Heart left ventricle (tissue), 16 donors: ENCODE data around the gene PEAK1. TPM values are rescaled to one million over a fixed set of nuclear protein-coding genes. Genes with fewer than 3 reads are reported as not detected.
A peak's percentile ranks its signal among the peaks of the same experiment; 100 is the strongest.

ENCODE experiments used
- ATAC-seq, 4 donors: fragments of 200-7000 bp; cut with Tn5 transposase; one replicate each; pipeline ENCODE4 v1.9.1; 2020 to 2022; ENCODE audit warnings: moderate library complexity in 4 of 4, mild to moderate bottlenecking in 3 of 4, moderate number of reproducible peaks in 1 of 4
- DNase-seq, 5 donors: peaks; one replicate each; pipeline ENCODE4 v3.0.0-alpha.2; 2020
- H3K27ac ChIP-seq, 12 donors: fragments of 200-600 bp; sonication (generic) in 4 of 12; one replicate each; pipeline versions ENCODE4 v1.5.0 to v1.8.0; 2016 to 2022; ENCODE audit warnings: mild to moderate bottlenecking in 2 of 12
- H3K27me3 ChIP-seq, 9 donors: fragments of 200-600 bp; sonication (generic) in 2 of 9; one replicate each; pipeline versions ENCODE4 v1.5.1 to v1.8.0; 2016 to 2022; ENCODE audit warnings: mild to moderate bottlenecking in 3 of 9
- H3K36me3 ChIP-seq, 9 donors: fragments of 200-600 bp; sonication (generic) in 2 of 9; one replicate each; pipeline versions ENCODE4 v1.5.0 to v1.8.0; 2018 to 2022; ENCODE audit warnings: mild to moderate bottlenecking in 2 of 9
- H3K4me1 ChIP-seq, 12 donors: fragments of 200-600 bp; sonication (generic) in 4 of 12; one replicate each; pipeline versions ENCODE4 v1.5.0 to v1.8.0; 2016 to 2022; ENCODE audit warnings: mild to moderate bottlenecking in 3 of 12
- H3K4me3 ChIP-seq, 12 donors: fragments of 200-600 bp; sonication (generic) in 4 of 12; one replicate each; pipeline versions ENCODE4 v1.5.0 to v1.8.0; 2017 to 2022; ENCODE audit warnings: mild to moderate bottlenecking in 9 of 12, moderate library complexity in 4 of 12
- H3K9me3 ChIP-seq, 12 donors: fragments of 200-600 bp; sonication (generic) in 4 of 12; one replicate each; pipeline versions ENCODE4 v1.5.0 to v1.8.0; 2016 to 2022; ENCODE audit warnings: mild to moderate bottlenecking in 1 of 12
- POLR2A ChIP-seq, 2 donors: fragments of 450-650 bp; IDR thresholded peaks; one replicate each; pipeline ENCODE4 v1.6.1; 2017; ENCODE audit warnings: antibody characterized with exemption in 2 of 2, mild to moderate bottlenecking in 2 of 2, moderate library complexity in 2 of 2
- WGBS, 4 donors: extraction: QIAGEN DNeasy Blood & Tissue Kit in 2 of 4; methylation state at CpG; one replicate each; pipeline versions ENCODE4 v1.1.5 to v1.1.7; 2013 to 2018; 5-methylcytosine and 5-hydroxymethylcytosine counted together
- intact Hi-C, 10 donors: fragments of 100-400 bp; cut with DNase I; formaldehyde crosslinking; loops; one replicate each; pipeline versions ENCODE4 v1.11.1 to v1.14.2; 2022
- polyA plus RNA-seq, 2 donors: library from polyadenylated mRNA; stranded (reverse); fragments of 200-250 nt; gene quantifications; one replicate each; pipeline ENCODE4 v1.2.3, GENCODE V29; 2013
- total RNA-seq, 9 donors: library from RNA; depleted of rRNA in 2 of 9; stranded (reverse); fragments of >200 nt in 2 of 9; fragmentation: NEBNext Ultra II Directional in 3 of 9; extraction: Animal tissue kit (Norgen Biotek cat#: 25700) in 3 of 9; gene quantifications; one replicate each; pipeline versions ENCODE4 v1.1.0 to v1.2.4, GENCODE V29; 2016 to 2023
- TF ChIP-seq, protein P1 (sequence below), 12 donors: fragments of 200-600 bp; sonication (generic) in 4 of 12; IDR thresholded peaks; one replicate each; pipeline versions ENCODE4 v1.5.0 to v1.8.0; 2018 to 2022; ENCODE audit warnings: antibody characterized with exemption in 12 of 12, mild to moderate bottlenecking in 5 of 12
- donor health status: ischemic (EF 13 %, LVEDD 7.1; RV severe dilation, severe dysfunction).
- donor health status: healthy with polysubstance abuse.
- donor health status: DM: no; HTN: yes; CAD: no.
- donor health status: DM: no; HTN: no; CAD: no.
- donor health status: ischemic (EF 25% LVEDD 6.9; RV normal size, moderate dysfunction).
- donor health status: ischemic (EF 25% LVEDD 5.7; RV mildly dilated, moderate dysfunction).
- donor health status: healthy.
- donor health status: DM: yes; HTN: yes; CAD: no.
- donor health status: ischemic (EF 35%, LVEDD 5.7; RV mildly dilated, moderate dysfunction).
- donor health status: nonischemic (EF 11% LVEDD 7.7; RV severe dilation, severe dysfunction).
- donor health status: DM: yes; HTN: yes; CAD: no.
- donor health status: PGD.
- donor health status: ischemic (EF 29% LVEDD 5.4; RV normal size, mild dysfunction).
- donor health status: nonischemic (EF 23%, LVEDD 6.1; RV moderate dilation, normal function).

The PEAK1 gene
- total and polyA plus RNA-seq, 11 donors = 12.8 to 139 (median 86.3) TPM

DNA sequence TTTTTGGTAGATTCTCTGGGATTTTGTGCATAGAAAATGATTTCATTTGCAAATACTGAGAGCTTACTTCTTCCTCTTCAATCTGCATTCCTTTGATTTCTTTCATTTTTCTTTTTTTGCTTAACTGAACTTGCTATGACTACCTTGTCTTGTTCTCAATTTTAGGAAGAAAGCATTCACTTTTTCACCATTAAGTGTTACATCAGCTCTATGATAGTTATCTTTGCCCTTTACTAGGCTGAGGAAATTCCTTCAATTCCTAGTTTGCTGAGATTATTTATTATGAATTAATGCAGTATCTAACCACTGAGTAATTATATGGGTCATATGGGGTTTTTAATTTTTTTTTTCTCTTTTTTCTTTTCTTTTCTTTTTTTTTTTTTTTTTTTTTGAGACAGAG, 172.8 kb downstream of the PEAK1 start:
- Histone ChIP-seq H3K4me3 (no peak overlapping the region), H3K36me3 (peaks cover 0 to 64% (median 39%) of the 10 kb centered on the region in 9 donors), H3K27me3 (no peaks in the 10 kb centered on the region), H3K27ac (no peak overlapping the region), H3K9me3 (no peaks in the 10 kb centered on the region), H3K4me1 (no peaks in the 10 kb centered on the region)
- no peak for ATAC-seq
- no peak for DNase-seq
- TF ChIP-seq POLR2A (IDR thresholded peaks at IDR 0.05) = no peak
- TF ChIP-seq, protein P1, sequence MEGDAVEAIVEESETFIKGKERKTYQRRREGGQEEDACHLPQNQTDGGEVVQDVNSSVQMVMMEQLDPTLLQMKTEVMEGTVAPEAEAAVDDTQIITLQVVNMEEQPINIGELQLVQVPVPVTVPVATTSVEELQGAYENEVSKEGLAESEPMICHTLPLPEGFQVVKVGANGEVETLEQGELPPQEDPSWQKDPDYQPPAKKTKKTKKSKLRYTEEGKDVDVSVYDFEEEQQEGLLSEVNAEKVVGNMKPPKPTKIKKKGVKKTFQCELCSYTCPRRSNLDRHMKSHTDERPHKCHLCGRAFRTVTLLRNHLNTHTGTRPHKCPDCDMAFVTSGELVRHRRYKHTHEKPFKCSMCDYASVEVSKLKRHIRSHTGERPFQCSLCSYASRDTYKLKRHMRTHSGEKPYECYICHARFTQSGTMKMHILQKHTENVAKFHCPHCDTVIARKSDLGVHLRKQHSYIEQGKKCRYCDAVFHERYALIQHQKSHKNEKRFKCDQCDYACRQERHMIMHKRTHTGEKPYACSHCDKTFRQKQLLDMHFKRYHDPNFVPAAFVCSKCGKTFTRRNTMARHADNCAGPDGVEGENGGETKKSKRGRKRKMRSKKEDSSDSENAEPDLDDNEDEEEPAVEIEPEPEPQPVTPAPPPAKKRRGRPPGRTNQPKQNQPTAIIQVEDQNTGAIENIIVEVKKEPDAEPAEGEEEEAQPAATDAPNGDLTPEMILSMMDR (IDR thresholded peaks at IDR 0.05) = no peak
- intact Hi-C loops = no loop called here

DNA sequence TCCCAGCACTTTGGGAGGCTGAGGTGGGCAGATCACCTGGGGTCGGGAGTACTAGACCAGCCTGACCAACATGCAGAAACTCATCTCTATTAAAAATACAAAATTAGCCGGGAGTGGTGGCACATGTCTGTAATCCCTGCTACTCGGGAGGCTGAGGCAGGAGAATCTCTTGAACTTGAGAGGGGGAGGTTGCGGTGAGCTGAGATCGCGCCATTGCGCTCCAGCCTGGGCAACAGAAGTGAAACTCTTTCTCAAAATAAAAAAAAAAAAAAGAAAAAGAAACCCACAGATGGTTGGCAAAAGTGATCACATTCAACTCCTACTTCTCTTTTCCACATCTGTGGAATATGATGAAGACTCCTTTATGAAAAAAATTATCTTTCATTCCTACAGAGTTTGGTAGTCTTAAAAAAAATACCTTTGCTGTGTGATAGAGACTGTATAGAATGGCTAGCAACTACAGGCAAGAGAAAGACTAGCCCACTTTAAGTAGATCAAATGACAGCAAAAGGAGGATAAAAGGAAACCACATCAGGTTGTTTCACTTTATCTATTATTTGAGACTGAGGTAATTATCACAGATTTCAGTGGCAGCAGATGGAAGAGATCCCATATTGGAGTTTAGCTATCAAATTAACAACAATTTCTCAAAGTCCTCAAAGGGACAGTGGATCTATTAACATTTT, 176.0 kb downstream of the PEAK1 start:
- H3K27me3 ChIP-seq = no peaks in the 10 kb centered on the region
- WGBS, 4 donors = 90 to 95% (median 92%) methylated on average over 7 of the region's 7 CpGs
- TF ChIP-seq, protein P1 (IDR thresholded peaks at IDR 0.05) = no peak
- no peak for TF ChIP-seq POLR2A (IDR thresholded peaks at IDR 0.05)
- H3K9me3 ChIP-seq = no peaks in the 10 kb centered on the region
- H3K4me3 ChIP-seq = no peak overlapping the region
- intact Hi-C loops = no loop called here
- no peak for ATAC-seq
- H3K27ac ChIP-seq = no peak overlapping the region
- DNase-seq = peak in 1 of 5 donors; percentile 19
- no peaks in the 10 kb centered on the region for H3K4me1 ChIP-seq
- peaks cover 0 to 39% (median 16%) of the 10 kb centered on the region in 9 donors for H3K36me3 ChIP-seq

DNA sequence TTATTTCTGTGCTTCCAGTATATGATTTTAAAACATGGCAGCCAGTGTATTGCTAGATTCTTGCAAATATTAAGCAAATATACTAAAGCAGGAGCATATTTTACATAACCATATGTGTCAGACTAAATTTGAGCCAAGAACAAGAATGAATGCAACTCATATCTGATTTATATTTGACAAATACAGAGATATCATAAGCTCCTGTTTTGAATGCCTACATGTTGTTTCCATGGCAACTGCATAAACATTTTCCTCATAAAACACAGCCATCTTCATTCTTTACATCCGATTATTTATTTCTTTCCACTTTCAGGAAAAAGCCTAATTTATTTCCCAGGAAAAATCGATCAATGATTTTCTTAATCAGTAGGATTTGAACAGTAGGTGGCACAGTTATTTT, 176.8 kb downstream of the PEAK1 start:
- ATAC-seq = no peak
- Histone ChIP-seq H3K4me1 (no peaks in the 10 kb centered on the region), H3K9me3 (no peaks in the 10 kb centered on the region), H3K27me3 (no peaks in the 10 kb centered on the region), H3K27ac (no peak overlapping the region), H3K36me3 (peaks cover 0 to 32% (median 10%) of the 10 kb centered on the region in 9 donors), H3K4me3 (no peak overlapping the region)
- WGBS, 4 donors = 74 to 89% (median 80%) methylated on average over 2 of the region's 2 CpGs
- no peak for DNase-seq
- TF ChIP-seq, protein P1 (IDR thresholded peaks at IDR 0.05) = no peak
- no peak for TF ChIP-seq POLR2A (IDR thresholded peaks at IDR 0.05)
- intact Hi-C loops = no loop called here

GRCh38 chr15:77239882-77240608, 179.9 kb downstream of the PEAK1 start:
- Histone ChIP-seq H3K27me3 (no peaks in the 10 kb centered on the region), H3K36me3 (peaks cover 0 to 24% (median 13%) of the 10 kb centered on the region in 9 donors), H3K4me1 (no peaks in the 10 kb centered on the region), H3K9me3 (no peaks in the 10 kb centered on the region), H3K4me3 (no peak overlapping the region), H3K27ac (no peak overlapping the region)
- ATAC-seq (no peak), DNase-seq (no peak)
- intact Hi-C loops = no loop called here
- TF ChIP-seq POLR2A (IDR thresholded peaks at IDR 0.05) = no peak
- TF ChIP-seq, protein P1 (IDR thresholded peaks at IDR 0.05) = no peak
- WGBS, 4 donors = 82 to 89% (median 87%) methylated on average over 2 of the region's 2 CpGs
